ENCODE results near the gene C4BPB. TPM values are rescaled to one million over a fixed set of nuclear protein-coding genes. Genes with fewer than 3 reads are reported as not detected.

C4BPB gene
- total RNA-seq, 1 donor from 2014 or later: not detected

- Histone ChIP-seq H3K27me3 (no peaks in the 10 kb centered on the region), H3K36me3 (peaks cover 0 to 46% of the 10 kb centered on the region in 2 donors), H3K4me3 (no peak overlapping the region), H3K4me1 (no peaks in the 10 kb centered on the region), H3K9me3 (no peaks in the 10 kb centered on the region), H3K27ac (no peak overlapping the region)
- DNase-seq (ENCODE audit: extremely low spot score in 2 of 2): no peak
- TF ChIP-seq POLR2A (IDR thresholded peaks at IDR 0.05) (no peak), POLR2AphosphoS5 (IDR thresholded peaks at IDR 0.05; ENCODE audit: insufficient read depth in 1 of 2, low read depth in 1 of 2) (no peak), CTCF (IDR thresholded peaks at IDR 0.05) (no peak)
- intact Hi-C loops (cut with DNase I): no loop called here
These were observed 21.5 kb upstream of the C4BPB start for GRCh38 chr1:207067185-207067584.

GRCh38 chr1:207067665-207068064, 21.0 kb upstream of the C4BPB start:
- DNase-seq (ENCODE audit: extremely low spot score in 2 of 2): no peak
- Histone ChIP-seq H3K4me1 (no peaks in the 10 kb centered on the region), H3K4me3 (no peak overlapping the region), H3K36me3 (peaks cover 0 to 51% of the 10 kb centered on the region in 2 donors), H3K9me3 (no peaks in the 10 kb centered on the region), H3K27ac (no peak overlapping the region), H3K27me3 (no peaks in the 10 kb centered on the region)
- intact Hi-C loops (cut with DNase I): no loop called here
- TF ChIP-seq CTCF (IDR thresholded peaks at IDR 0.05) (no peak), POLR2AphosphoS5 (IDR thresholded peaks at IDR 0.05; ENCODE audit: insufficient read depth in 1 of 2, low read depth in 1 of 2) (no peak), POLR2A (IDR thresholded peaks at IDR 0.05) (no peak)

GRCh38 chr1:207069061-207069460, 19.6 kb upstream of the C4BPB start:
- Histone ChIP-seq H3K4me3 (no peak overlapping the region), H3K27ac (no peak overlapping the region), H3K36me3 (peaks cover 0 to 43% of the 10 kb centered on the region in 2 donors), H3K27me3 (no peaks in the 10 kb centered on the region), H3K9me3 (no peaks in the 10 kb centered on the region), H3K4me1 (no peaks in the 10 kb centered on the region)
- intact Hi-C loops (cut with DNase I): no loop called here
- TF ChIP-seq POLR2AphosphoS5 (IDR thresholded peaks at IDR 0.05; ENCODE audit: insufficient read depth in 1 of 2, low read depth in 1 of 2) (no peak), POLR2A (IDR thresholded peaks at IDR 0.05) (no peak), CTCF (IDR thresholded peaks at IDR 0.05) (no peak)
- DNase-seq (ENCODE audit: extremely low spot score in 2 of 2): no peak

- H3K4me1 ChIP-seq: peaks cover 5% of the 10 kb centered on the region
- H3K4me3 ChIP-seq: no peak overlapping the region
- H3K9me3 ChIP-seq: no peaks in the 10 kb centered on the region
- DNase-seq (ENCODE audit: extremely low spot score in 2 of 2): no peak
- H3K27ac ChIP-seq: no peak overlapping the region
- TF ChIP-seq POLR2AphosphoS5 (IDR thresholded peaks at IDR 0.05; ENCODE audit: insufficient read depth in 1 of 2, low read depth in 1 of 2): no peak
- TF ChIP-seq POLR2A (IDR thresholded peaks at IDR 0.05): no peak
- TF ChIP-seq CTCF (IDR thresholded peaks at IDR 0.05): no peak
- no peaks in the 10 kb centered on the region for H3K27me3 ChIP-seq
- peaks cover 0 to 43% of the 10 kb centered on the region in 2 donors for H3K36me3 ChIP-seq
- intact Hi-C loops (cut with DNase I): no loop called here
These were observed 18.7 kb upstream of the C4BPB start for GRCh38 chr1:207069858-207070506.

- H3K4me1 ChIP-seq: peaks cover 9% of the 10 kb centered on the region
- H3K27me3 ChIP-seq: no peaks in the 10 kb centered on the region
- no peak for TF ChIP-seq POLR2AphosphoS5 (IDR thresholded peaks at IDR 0.05; ENCODE audit: insufficient read depth in 1 of 2, low read depth in 1 of 2)
- TF ChIP-seq CTCF (IDR thresholded peaks at IDR 0.05): no peak
- TF ChIP-seq POLR2A (IDR thresholded peaks at IDR 0.05): no peak
- H3K9me3 ChIP-seq: no peaks in the 10 kb centered on the region
- peaks cover 0 to 37% of the 10 kb centered on the region in 2 donors for H3K36me3 ChIP-seq
- no peak overlapping the region for H3K27ac ChIP-seq
- intact Hi-C loops (cut with DNase I): no loop called here
- no peak overlapping the region for H3K4me3 ChIP-seq
- DNase-seq (ENCODE audit: extremely low spot score in 2 of 2): no peak
These were observed 17.8 kb upstream of the C4BPB start for GRCh38 chr1:207070811-207071210.
